SK-N-MC (cell line): ENCODE measurements around the gene JAM2.

ENCODE experiments used
- EZH2 ChIP-seq: fragments of 200-600 bp; sonication (generic); IDR thresholded peaks from one replicate; pipeline ENCODE4 v1.6.1; 2017; ENCODE audit warnings: antibody characterized with exemption
- POLR2AphosphoS5 ChIP-seq: IDR thresholded peaks from 2 replicates; pipeline ENCODE4 v1.6.1; 2012; ENCODE audit warnings: mild to moderate bottlenecking, low read depth, low read length, borderline replicate concordance

DNA sequence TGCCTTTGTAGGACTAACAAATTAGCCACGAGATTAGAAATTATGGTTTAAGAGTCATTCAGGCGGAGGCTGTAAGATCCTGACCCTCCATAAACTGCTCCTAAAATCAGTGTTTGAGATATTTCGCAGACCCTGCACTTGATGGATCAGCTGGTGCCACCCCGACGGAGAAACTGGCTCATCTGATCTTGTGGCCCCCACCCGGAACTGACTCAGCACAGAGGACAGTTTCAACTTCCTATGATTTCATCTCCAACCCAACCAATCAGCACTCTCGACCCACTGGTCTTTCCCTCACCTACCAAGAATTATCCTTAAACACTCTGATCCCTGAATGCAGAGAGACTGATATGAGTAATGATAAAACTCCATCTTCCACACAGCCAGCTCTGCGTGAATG is 3.7 kb upstream of the JAM2 start:
- TF ChIP-seq POLR2AphosphoS5: no peak
- TF ChIP-seq EZH2: no peak
